ENCODE results near the gene POPDC3.
A peak's percentile ranks its signal among the peaks of the same experiment; 100 is the strongest.

The POPDC3 gene

GRCh38 chr6:105152880-105153279, 26.9 kb downstream of the POPDC3 start:
- DNase-seq (ENCODE audit: low spot score): no peak

DNA sequence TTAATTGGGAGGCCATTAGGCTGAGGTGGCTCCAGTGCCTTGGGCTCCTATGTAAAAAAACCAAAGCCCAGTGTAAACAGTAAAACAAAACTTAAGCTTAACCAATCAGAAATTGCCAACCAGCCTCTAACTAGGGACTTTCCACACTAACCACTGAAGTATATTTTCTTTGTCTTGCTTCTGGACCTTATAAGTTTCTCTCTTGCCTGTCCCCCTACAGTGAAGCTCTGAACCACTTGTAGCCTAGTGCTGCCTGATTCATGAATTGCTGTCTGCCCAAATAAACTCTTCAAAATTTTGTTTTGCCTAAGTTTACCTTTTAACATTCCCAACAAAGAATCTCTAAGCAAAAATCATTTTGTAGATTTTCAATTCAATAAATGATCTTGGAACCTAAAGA, 28.2 kb downstream of the POPDC3 start:
- DNase-seq (ENCODE audit: low spot score): no peak

DNA sequence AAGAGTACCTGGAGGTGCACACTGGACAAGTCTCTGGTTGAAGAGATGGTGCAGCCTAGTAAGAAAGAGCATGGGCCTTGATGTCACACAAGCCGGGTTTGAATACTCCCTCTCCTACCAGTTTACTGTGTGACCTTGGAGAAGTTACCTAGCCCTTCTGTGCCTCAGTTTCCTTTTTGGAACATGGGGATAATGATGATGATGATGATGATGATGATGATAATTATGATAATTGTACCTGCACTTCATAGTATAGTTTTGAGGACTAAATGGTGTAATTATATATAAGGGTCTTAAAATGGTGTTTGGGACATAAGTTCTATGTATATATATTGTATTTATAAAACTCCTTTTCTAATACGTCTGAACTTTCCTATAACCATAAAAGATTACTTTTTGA, 41.7 kb downstream of the POPDC3 start:
- no peak for DNase-seq (ENCODE audit: low spot score)

- DNase-seq (ENCODE audit: low spot score): no peak
Measured at GRCh38 chr6:105137388-105137787, 42.4 kb downstream of the POPDC3 start.

- peak; percentile 70 for DNase-seq (ENCODE audit: low spot score)
Measured at GRCh38 chr6:105136431-105137350, 43.1 kb downstream of the POPDC3 start.

- no peak for DNase-seq (ENCODE audit: low spot score)
Measured at GRCh38 chr6:105135907-105136430, 43.8 kb downstream of the POPDC3 start.

DNA sequence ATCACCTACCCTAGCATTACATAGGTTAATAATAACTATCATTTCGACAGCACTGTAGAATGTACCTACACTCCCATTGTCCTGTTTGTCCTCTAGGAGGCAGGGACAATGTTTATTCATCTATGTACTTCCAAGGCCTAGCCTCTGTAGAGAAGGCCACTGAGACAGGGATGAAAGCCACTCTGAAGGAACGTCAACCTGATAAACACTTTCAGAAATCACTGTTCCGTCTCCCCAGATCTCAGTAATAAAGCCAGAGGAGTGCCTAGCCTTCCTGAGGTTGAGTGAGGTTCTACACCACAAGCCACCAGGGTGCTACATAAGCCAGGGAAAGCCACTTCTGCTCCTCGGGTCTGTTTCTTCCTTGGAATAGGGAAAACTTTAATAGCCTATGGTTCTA, 44.8 kb downstream of the POPDC3 start:
- DNase-seq (ENCODE audit: low spot score): peak; percentile 70

- DNase-seq (ENCODE audit: low spot score): peak; percentile 4
Measured at GRCh38 chr6:105122717-105123116, 57.1 kb downstream of the POPDC3 start.

DNA sequence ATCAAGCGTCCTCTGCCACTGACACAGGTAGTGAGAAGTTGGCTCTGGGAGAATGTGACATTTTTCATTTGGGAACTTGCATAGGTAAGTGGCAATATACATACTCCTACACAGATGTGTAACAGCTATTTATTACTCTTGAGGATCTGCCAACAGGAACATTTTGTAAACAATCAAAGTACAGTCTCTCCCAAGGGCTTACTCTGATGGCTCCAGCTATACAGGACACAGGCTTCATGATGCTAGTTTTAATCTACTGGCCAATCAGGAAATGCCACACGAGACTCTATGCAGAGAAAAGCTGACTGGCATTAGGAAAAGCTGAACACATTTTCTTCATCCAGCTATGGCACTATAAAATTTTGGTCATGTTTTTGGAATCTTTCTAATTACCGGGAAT, 57.8 kb downstream of the POPDC3 start:
- no peak for DNase-seq (ENCODE audit: low spot score)

GRCh38 chr6:105120570-105120969, 59.2 kb downstream of the POPDC3 start:
- DNase-seq (ENCODE audit: low spot score): no peak

- no peak for DNase-seq (ENCODE audit: low spot score)
Measured at GRCh38 chr6:105116150-105116549, 63.7 kb downstream of the POPDC3 start.

- DNase-seq (ENCODE audit: low spot score): no peak
Measured at GRCh38 chr6:105113422-105113821, 66.4 kb downstream of the POPDC3 start.

DNA sequence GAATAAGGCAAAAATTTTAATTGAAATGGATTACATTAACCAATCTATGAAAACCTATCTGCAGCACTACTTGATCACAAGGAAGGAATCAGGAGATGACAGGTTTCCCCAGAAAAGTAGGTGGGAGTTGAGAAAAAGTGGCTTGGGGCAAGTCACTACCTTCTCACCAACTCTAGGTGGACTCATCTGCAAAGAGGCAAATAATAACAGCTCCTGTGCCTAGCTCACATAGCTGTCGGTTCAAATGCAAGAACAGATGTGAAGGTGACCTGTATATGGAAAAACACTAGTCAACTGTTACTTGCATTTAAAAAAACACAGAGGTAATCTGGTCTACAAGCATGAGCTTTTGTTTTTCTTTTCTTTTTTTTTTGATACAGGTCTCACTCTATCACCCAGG, 67.2 kb downstream of the POPDC3 start:
- DNase-seq (ENCODE audit: low spot score): no peak

- DNase-seq (ENCODE audit: low spot score): no peak
Measured at GRCh38 chr6:105111871-105112270, 67.9 kb downstream of the POPDC3 start.

GRCh38 chr6:105111105-105111504, 68.7 kb downstream of the POPDC3 start:
- DNase-seq (ENCODE audit: low spot score): no peak

DNA sequence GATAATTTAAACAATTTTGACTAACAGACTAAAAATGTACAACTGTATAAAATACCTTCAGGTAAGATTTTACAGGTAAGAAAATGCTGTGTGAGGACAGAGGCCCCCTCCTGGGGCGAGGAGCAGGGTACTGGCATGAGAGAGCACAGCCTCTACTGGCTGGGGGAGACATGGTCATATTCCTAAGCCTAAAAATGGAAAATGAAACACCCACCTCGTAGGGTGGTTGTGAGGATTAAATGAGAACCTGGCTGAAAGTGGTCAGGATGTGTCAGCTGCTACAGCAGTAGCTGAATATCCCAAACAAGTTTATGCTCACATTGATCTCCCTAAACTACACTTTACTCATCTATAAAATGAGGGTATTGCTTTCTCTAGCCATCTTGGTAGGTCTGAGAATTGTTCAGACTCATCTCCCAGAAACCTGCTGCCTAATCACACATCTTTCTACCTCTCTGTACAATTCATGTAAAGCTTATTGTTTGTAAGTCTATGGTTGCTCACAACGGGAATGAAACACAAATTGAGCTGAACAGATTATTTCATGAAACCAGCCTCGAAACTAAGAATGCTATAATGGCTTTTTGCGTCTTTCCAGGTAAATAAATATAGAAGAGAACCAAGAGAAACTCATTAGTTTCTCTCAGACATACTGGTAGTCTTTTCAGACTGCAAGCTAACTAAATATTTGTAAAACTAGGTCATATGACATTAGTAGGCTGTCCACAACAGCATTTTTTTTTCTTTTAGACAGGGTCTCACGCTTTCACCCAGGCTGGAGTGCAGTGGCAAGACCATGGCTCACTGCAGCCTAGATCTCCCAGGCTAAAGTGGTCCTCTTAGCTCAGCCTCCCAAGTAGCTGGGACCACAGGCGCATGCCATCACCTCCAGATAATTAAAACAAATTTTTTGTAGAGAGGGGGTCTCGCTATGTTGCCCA, 69.6 kb downstream of the POPDC3 start:
- no peak for DNase-seq (ENCODE audit: low spot score)

GRCh38 chr6:105108631-105109262, 71.1 kb downstream of the POPDC3 start:
- DNase-seq (ENCODE audit: low spot score): no peak
